LNCaP clone FGC (cell line): ENCODE results near the gene VDAC1.

Experiments used
- DNase-seq: peaks from one replicate; pipeline ENCODE4 v3.0.0-alpha.2; 2011; ENCODE audit warnings: low read depth
- H3K4me3 ChIP-seq: 2 replicates; pipeline ENCODE4 v1.5.1; 2011; ENCODE audit warnings: mild to moderate bottlenecking, low read depth, low read length, control low read depth
- TF ChIP-seq, protein P1 (sequence below): IDR thresholded peaks from 2 replicates; pipeline ENCODE4 v1.5.1; 2012; ENCODE audit warnings: mild to moderate bottlenecking; ENCODE audit not compliant: control insufficient read depth, insufficient read depth; ENCODE audit errors: extremely low read depth

VDAC1 gene

GRCh38 chr5:133967124-133967523, 37.7 kb downstream of the VDAC1 start:
- TF ChIP-seq, protein P1, sequence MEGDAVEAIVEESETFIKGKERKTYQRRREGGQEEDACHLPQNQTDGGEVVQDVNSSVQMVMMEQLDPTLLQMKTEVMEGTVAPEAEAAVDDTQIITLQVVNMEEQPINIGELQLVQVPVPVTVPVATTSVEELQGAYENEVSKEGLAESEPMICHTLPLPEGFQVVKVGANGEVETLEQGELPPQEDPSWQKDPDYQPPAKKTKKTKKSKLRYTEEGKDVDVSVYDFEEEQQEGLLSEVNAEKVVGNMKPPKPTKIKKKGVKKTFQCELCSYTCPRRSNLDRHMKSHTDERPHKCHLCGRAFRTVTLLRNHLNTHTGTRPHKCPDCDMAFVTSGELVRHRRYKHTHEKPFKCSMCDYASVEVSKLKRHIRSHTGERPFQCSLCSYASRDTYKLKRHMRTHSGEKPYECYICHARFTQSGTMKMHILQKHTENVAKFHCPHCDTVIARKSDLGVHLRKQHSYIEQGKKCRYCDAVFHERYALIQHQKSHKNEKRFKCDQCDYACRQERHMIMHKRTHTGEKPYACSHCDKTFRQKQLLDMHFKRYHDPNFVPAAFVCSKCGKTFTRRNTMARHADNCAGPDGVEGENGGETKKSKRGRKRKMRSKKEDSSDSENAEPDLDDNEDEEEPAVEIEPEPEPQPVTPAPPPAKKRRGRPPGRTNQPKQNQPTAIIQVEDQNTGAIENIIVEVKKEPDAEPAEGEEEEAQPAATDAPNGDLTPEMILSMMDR, result no peak
- DNase-seq, result no peak
- H3K4me3 ChIP-seq, result peak overlapping the region; percentile 85

GRCh38 chr5:133966090-133966489, 38.7 kb downstream of the VDAC1 start:
- no peak overlapping the region for H3K4me3 ChIP-seq
- DNase-seq, result no peak
- TF ChIP-seq, protein P1, result no peak

DNA sequence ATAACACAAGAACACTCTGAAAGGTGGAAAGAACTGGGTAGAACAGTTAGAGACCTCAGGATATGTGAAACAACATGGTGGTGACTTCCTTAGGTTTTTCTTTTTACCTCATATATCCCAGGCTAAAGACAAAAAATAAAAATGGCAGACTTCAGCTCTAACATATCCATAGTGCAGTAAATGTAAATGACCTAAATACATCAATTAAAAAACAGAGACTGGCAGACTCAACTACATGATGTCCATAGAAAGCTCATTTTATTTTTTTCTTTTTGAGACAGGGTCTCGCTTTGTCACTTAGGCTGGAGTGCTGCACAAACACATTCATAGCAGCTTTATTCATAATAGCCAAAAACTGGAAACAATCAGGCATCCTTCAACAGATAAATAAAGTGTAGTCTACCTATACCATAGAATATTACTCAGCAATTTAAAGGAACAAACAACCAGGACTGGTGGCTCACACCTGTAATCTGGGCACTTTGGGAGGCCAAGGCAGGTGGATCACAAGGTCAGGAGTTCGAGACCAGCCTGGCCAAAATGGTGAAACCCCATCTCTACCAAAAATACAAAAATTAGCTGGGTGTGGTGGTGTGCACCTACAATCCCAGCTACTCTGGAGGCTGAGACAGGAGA, 41.2 kb downstream of the VDAC1 start:
- no peak overlapping the region for H3K4me3 ChIP-seq
- DNase-seq, result no peak
- TF ChIP-seq, protein P1, result no peak

DNA sequence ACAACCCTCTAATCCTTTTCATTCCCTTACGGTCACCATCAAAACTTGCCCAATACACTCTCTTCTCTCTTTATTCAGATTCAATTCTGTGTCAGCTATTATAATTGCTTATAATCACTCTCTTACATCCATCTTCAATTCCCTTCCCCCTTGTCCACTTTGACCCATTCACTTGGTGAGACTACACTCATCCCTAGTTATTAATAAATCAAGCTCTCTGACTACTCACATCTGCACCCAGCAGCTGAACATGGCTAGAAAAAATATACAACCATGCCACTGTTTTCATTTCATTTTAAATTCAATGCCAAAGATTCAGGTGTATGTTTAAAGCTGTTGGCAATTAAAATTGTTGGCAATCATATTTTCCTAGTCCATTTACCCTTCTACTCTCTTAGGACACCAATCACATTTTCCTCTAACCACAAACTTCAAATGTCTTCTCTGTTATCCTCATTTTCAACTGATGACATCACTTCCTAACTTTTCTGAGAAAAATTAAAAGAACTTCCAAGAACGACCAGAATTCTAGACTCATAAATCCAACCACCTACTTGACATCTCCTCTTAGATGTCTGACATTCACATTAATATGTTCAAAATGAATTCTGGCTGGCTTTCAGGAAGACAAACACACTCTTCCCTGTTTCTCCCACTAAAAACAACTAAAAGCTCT, 41.8 kb downstream of the VDAC1 start:
- no peak for DNase-seq
- no peak overlapping the region for H3K4me3 ChIP-seq
- TF ChIP-seq, protein P1, result no peak

GRCh38 chr5:133962131-133962530, 42.6 kb downstream of the VDAC1 start:
- DNase-seq, result no peak
- TF ChIP-seq, protein P1, result no peak
- H3K4me3 ChIP-seq, result no peak overlapping the region

- H3K4me3 ChIP-seq, result no peak overlapping the region
- DNase-seq, result no peak
Observed at GRCh38 chr5:133959643-133960042, 45.1 kb downstream of the VDAC1 start.

More at GRCh38 chr5:133959643-133960042, 45.1 kb downstream of the VDAC1 start:
- TF ChIP-seq, protein P1, result no peak
